Stimulated activated CD4-positive, alpha-beta T cell treated with anti-CD3 and anti-CD28 coated beads, Interleukin-1b, Interleukin-23, amount 100 ng/mL, for 24 hours (primary cell): ENCODE results near the gene RASGRF1.

ENCODE experiments used
- DNase-seq, 4 experiments: peaks; one replicate each; pipeline ENCODE4 v3.0.0-alpha.2; 2020; ENCODE audit warnings: low read depth in 4 of 4, low spot score in 1 of 4

Gene RASGRF1

DNA sequence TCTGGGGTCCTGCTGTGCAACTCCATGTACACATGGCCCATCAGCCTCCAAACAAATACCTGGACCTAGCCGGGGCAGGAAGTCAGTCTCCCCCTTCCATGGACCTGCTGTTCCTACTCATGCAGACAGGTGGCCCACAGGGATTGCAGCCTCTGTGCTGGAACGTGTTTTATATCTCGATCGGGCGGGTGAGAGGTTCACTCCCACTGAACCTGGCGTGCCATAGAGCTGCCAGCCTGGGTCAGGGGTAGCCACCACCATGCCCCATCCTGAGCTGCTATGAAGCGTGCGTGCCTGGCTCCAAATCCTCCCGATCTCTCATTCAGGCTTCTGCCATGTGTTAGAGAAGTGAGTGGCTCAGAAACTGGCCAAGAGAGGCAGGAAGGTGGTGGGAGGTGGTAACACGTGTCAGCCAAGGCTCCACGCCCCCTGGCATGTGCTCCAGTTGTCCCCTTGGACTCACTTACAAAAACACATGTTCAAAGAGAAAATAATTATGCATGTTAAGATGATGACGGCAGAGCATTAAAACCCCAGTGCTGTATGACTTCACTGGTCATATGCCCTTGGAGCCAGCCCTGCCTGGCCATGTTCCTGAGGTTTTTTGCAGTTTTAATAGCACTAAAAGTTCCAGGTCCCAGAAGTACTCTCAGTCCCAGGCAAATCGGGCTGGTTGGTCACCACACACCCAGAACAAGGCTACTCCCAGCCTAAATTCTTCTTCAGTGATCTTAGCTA, 176.4 kb downstream of the RASGRF1 start:
- DNase-seq = no peak

DNA sequence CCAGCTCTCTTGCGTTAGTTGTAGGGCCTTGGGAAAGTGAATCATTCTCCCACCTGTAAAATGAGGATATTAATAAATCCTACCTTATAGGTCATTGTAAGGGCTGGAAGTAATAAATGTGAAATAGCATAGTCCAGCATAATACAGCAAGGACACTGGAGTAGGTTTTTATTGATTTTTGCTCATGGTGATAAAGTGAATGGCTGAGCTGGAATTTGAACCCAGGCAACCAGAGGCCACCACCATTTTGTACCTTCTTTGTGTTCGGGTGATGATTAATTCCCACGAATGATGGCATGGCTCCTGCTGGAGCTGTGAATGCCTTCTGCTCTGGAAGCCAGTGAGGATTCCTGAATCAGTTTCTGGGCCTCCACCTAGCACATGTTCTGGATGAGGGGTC, 177.6 kb downstream of the RASGRF1 start:
- DNase-seq = no peak

DNA sequence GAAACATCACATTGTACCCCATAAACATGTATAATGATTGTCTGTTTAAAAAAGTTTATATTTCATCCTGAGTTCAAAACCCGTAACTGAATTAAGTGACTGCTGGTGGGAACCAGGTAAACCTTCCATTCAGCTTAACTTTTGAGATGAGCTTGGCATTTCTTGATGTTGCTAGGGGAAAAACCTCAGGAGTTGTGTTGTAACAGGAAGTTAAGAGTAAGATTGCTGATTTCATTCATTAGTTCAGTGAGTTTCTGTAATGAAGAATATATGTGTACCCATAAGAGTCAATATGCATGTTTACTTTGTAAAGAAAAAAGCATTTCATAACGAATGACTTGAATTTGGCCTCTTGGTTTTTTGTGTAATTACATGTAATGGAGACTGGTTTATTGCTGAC, 178.3 kb downstream of the RASGRF1 start:
- no peak for DNase-seq

DNA sequence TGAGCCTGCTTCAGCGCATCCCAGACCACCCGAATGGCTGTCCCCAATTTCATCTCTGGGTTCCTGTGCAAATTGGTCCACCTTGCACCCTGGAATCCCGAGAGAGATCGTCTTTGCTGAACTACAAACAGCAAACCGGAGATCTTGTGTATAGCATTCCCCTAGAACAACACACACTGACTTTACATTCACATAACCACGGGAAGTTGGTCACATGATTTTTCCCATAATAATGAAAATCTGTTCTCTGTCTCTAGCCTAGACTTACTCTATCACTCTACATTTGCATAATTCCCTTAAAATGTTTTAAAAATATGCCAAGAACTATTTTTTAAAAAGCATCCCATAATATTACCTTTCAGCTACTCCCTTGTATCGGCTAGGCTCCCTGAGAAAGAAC, 180.3 kb downstream of the RASGRF1 start:
- DNase-seq = no peak
